PC-3 (cell line): ENCODE data around the gene KCND3. TPM values are rescaled to one million over a fixed set of nuclear protein-coding genes. Genes with fewer than 3 reads are reported as not detected.
A peak's percentile ranks its signal among the peaks of the same experiment; 100 is the strongest.

Source experiments
- ATAC-seq: fragments of 200-7000 bp; cut with Tn5 transposase; 2 replicates; pipeline ENCODE4 v1.9.1; 2020; ENCODE audit warnings: mild to moderate bottlenecking, moderate library complexity
- BruUV-seq: library from RNA; stranded (reverse); fragments of 400-500 nt; replicated peaks from 2 replicates; lab custom pipeline; 2021; lab: Mats Ljungman, UMichigan
- CTCF ChIA-PET: fragments of 300-600 bp; sonication (Branson Sonifier 250); formaldehyde crosslinking; loops from one replicate; lab custom pipeline; 2022; ENCODE audit warnings: antibody characterized with exemption; lab: Charles Lee
- POLR2A ChIA-PET: fragments of 300-600 bp; sonication (Branson Sonifier 250); formaldehyde crosslinking; loops from one replicate; lab custom pipeline; 2022; ENCODE audit warnings: antibody characterized with exemption; ENCODE audit not compliant: unreplicated experiment; lab: Charles Lee
- DNase-seq: peaks from one replicate; pipeline ENCODE4 v3.0.0-alpha.2; 2015
- H2AFZ ChIP-seq: fragments of 300-600 bp; sonication (generic); 2 replicates; pipeline ENCODE4 v1.6.0; 2016; ENCODE audit warnings: antibody characterized with exemption, low read length
- H3F3A ChIP-seq: fragments of 300-600 bp; sonication (generic); one replicate; pipeline ENCODE4 v1.6.0; 2017; ENCODE audit warnings: antibody characterized with exemption, low read length, control low read depth, mild to moderate bottlenecking; ENCODE audit not compliant: unreplicated experiment
- H3K27ac ChIP-seq: fragments of 300-600 bp; sonication (generic); 2 replicates; pipeline ENCODE4 v1.5.1; 2016; ENCODE audit warnings: mild to moderate bottlenecking, low read length
- H3K27me3 ChIP-seq: fragments of 300-600 bp; sonication (generic); 2 replicates; pipeline ENCODE4 v1.6.1; 2016; ENCODE audit warnings: low read length, mixed read lengths
- H3K36me3 ChIP-seq: fragments of 300-600 bp; sonication (generic); 2 replicates; pipeline ENCODE4 v1.6.1; 2016; ENCODE audit warnings: low read depth, mixed run types, low read length, mixed read lengths
- H3K4me1 ChIP-seq: fragments of 300-600 bp; sonication (generic); 2 replicates; pipeline ENCODE4 v1.5.1; 2016; ENCODE audit warnings: low read length; ENCODE audit not compliant: insufficient read depth
- H3K4me2 ChIP-seq: fragments of 300-600 bp; sonication (generic); 2 replicates; pipeline ENCODE4 v1.6.0; 2016; ENCODE audit warnings: low read length
- H3K4me3 ChIP-seq: fragments of 300-600 bp; sonication (generic); 2 replicates; pipeline ENCODE4 v1.5.1; 2016; ENCODE audit warnings: mild to moderate bottlenecking, low read length, mixed read lengths
- H3K79me2 ChIP-seq: fragments of 300-600 bp; sonication (generic); 2 replicates; pipeline ENCODE4 v1.6.1; 2017; ENCODE audit warnings: low read length, mixed read lengths
- H3K9ac ChIP-seq: fragments of 300-600 bp; sonication (generic); 2 replicates; pipeline ENCODE4 v1.6.0; 2016; ENCODE audit warnings: mild to moderate bottlenecking, low read length
- H3K9me2 ChIP-seq: fragments of 300-600 bp; sonication (generic); replicated peaks from 2 replicates; pipeline ENCODE4 v1.6.1; 2016; ENCODE audit warnings: mixed run types, low read length, mixed read lengths
- H3K9me3 ChIP-seq: fragments of 300-600 bp; sonication (generic); 2 replicates; pipeline ENCODE4 v1.6.1; 2016; ENCODE audit warnings: low read length, mixed read lengths
- H4K20me1 ChIP-seq: fragments of 300-600 bp; sonication (generic); 2 replicates; pipeline ENCODE4 v1.6.1; 2016; ENCODE audit warnings: low read length, mixed read lengths
- EZH2 ChIP-seq: fragments of 300-600 bp; sonication (generic); IDR thresholded peaks from one replicate; pipeline ENCODE4 v1.6.1; 2017; ENCODE audit warnings: antibody characterized with exemption, mild to moderate bottlenecking, low read length; ENCODE audit not compliant: unreplicated experiment
- EZH2phosphoT487 ChIP-seq: fragments of 300-600 bp; sonication (generic); IDR thresholded peaks from 2 replicates; pipeline ENCODE4 v1.6.1; 2018; ENCODE audit warnings: mild to moderate bottlenecking, antibody characterized with exemption, low read length, borderline replicate concordance
- intact Hi-C: fragments of 100-400 bp; cut with micrococcal nuclease; formaldehyde crosslinking; loops from 2 replicates; pipeline ENCODE4 v1.9.0; 2023
- total RNA-seq: library from RNA; depleted of rRNA; stranded (reverse); fragments of >200 nt; gene quantifications from 2 replicates; pipeline ENCODE4 v1.2.3, GENCODE V29; 2014
- TF ChIP-seq, protein P1 (sequence below): fragments of 300-600 bp; sonication (generic); conservative IDR thresholded peaks from 2 replicates; pipeline ENCODE4 v1.5.1; 2017; ENCODE audit warnings: antibody characterized with exemption, low read depth, mild to moderate bottlenecking, low read length

The KCND3 gene
- total RNA-seq, 1 experiment from 2014 or later = not detected

DNA sequence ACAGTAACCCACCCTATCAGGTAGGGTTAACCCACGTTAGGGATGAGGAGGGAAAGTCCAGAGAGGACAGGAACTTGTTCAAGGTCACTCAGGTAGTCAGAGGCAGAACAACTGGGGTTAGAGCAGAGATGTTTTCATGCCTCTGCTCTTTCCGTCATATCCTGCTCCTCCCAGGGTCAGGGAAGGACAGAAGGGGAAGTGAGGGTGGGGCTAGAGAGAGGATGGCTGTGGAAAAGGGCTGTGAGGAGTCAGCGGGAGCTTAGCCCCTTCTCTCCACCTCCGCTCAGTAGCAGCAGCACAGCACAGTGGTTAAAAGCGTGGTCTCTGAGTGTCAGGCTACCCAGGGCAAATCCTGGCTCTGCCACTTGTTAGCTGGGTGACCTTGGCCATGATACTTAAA, 197.2 kb downstream of the KCND3 start:
- no peak overlapping the region for H3K4me3 ChIP-seq
- H3K9ac ChIP-seq = no peak overlapping the region
- no peaks in the 10 kb centered on the region for H4K20me1 ChIP-seq
- H3K4me2 ChIP-seq = no peak overlapping the region
- no peak overlapping the region for H3K27ac ChIP-seq
- DNase-seq (no peak), ATAC-seq (no peak)
- no peaks in the 10 kb centered on the region for H3K9me3 ChIP-seq
- BruUV-seq = no TSS peak
- no peak for TF ChIP-seq EZH2phosphoT487
- TF ChIP-seq, protein P1, sequence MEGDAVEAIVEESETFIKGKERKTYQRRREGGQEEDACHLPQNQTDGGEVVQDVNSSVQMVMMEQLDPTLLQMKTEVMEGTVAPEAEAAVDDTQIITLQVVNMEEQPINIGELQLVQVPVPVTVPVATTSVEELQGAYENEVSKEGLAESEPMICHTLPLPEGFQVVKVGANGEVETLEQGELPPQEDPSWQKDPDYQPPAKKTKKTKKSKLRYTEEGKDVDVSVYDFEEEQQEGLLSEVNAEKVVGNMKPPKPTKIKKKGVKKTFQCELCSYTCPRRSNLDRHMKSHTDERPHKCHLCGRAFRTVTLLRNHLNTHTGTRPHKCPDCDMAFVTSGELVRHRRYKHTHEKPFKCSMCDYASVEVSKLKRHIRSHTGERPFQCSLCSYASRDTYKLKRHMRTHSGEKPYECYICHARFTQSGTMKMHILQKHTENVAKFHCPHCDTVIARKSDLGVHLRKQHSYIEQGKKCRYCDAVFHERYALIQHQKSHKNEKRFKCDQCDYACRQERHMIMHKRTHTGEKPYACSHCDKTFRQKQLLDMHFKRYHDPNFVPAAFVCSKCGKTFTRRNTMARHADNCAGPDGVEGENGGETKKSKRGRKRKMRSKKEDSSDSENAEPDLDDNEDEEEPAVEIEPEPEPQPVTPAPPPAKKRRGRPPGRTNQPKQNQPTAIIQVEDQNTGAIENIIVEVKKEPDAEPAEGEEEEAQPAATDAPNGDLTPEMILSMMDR = no peak
- TF ChIP-seq EZH2 = no peak
- ChIA-PET POLR2A (interaction anchor here (0.9 kb wide), 1 partner anchor 375 kb away, joined by 4 read pairs; no protein-coding TSS in a partner anchor), CTCF (no interaction called here)
- H3F3A ChIP-seq = no peaks in the 10 kb centered on the region
- H3K9me2 ChIP-seq = no peaks in the 10 kb centered on the region
- no peak overlapping the region for H2AFZ ChIP-seq
- no peaks in the 10 kb centered on the region for H3K36me3 ChIP-seq
- no peaks in the 10 kb centered on the region for H3K79me2 ChIP-seq
- no peaks in the 10 kb centered on the region for H3K4me1 ChIP-seq
- intact Hi-C loops = no loop called here
- peaks cover 83% of the 10 kb centered on the region for H3K27me3 ChIP-seq

DNA sequence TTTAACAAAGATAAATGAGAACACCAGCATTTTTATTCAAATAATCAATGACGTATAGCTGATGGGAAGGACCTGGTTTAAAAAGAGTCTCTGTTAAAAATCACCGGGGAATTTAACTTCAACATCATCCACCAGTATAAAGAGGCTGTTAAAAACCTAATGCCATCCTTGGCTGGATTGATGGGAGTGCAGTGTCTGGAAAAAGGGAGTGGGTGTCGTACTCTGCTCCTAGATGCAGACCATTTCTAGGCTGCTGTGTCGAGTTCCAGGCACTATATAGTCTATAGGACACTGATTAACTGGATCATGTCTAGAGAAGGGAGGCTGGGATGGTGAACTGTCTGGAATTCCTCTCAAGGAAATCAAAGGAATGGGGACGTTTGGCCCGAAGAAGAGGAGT, 197.7 kb downstream of the KCND3 start:
- no peaks in the 10 kb centered on the region for H3K4me1 ChIP-seq
- ATAC-seq = no peak
- no peaks in the 10 kb centered on the region for H3K79me2 ChIP-seq
- intact Hi-C loops = no loop called here
- no peak for TF ChIP-seq EZH2phosphoT487
- no peaks in the 10 kb centered on the region for H3K36me3 ChIP-seq
- no peaks in the 10 kb centered on the region for H4K20me1 ChIP-seq
- no peak overlapping the region for H3K4me2 ChIP-seq
- H3K9me2 ChIP-seq = no peaks in the 10 kb centered on the region
- H3K4me3 ChIP-seq = no peak overlapping the region
- CTCF ChIA-PET = no interaction called here
- no TSS peak for BruUV-seq
- no peaks in the 10 kb centered on the region for H3K9me3 ChIP-seq
- POLR2A ChIA-PET = no interaction called here
- no peak overlapping the region for H2AFZ ChIP-seq
- H3K27ac ChIP-seq = no peak overlapping the region
- DNase-seq = no peak
- H3K9ac ChIP-seq = no peak overlapping the region
- no peaks in the 10 kb centered on the region for H3F3A ChIP-seq
- peaks cover 86% of the 10 kb centered on the region for H3K27me3 ChIP-seq

DNA sequence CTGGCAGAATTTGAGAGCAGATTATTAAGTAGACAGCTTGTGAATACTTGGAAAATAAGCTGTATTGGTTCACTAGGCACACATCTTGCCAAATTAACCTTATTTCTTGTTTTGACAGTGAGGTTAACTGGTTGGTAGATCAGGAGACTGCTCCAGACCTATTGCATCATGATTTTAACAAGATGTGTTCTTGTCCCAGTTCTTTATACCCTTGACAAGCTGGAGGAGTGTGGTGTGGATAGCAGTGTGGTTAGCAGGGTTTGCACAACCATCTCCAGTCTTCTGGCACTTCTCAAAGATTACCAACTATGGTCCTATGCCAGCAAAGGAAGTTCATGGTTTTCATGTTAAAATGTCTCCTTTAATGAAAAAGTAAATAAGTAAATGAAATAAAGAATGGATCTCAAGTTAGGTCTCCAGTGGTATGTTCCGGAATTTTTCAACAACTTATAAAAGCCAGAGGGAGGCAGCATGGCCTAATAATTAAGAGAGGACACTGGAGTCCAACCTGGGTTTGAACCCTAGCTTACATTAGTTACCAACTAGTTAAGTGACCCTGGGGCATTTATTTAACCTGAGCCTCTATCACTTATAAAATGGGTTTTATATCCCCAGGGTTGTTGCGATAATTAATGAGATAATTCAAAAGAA, 199.7 kb downstream of the KCND3 start:
- CTCF ChIA-PET = interaction anchor here (0.6 kb wide), 1 partner anchor 77 kb away, joined by 5 read pairs; no protein-coding TSS in a partner anchor
- intact Hi-C loops = no loop called here
- ATAC-seq = no peak

More for the DNA sequence above, 199.7 kb downstream of the KCND3 start:
- Histone ChIP-seq H3K9me3 (no peaks in the 10 kb centered on the region), H3K27ac (no peak overlapping the region), H3K4me1 (no peaks in the 10 kb centered on the region), H3K79me2 (no peaks in the 10 kb centered on the region), H3K9me2 (no peaks in the 10 kb centered on the region), H4K20me1 (no peaks in the 10 kb centered on the region), H3K9ac (no peak overlapping the region), H3F3A (no peaks in the 10 kb centered on the region), H3K36me3 (no peaks in the 10 kb centered on the region), H3K27me3 (peaks cover 87% of the 10 kb centered on the region), H3K4me3 (no peak overlapping the region), H2AFZ (no peak overlapping the region), H3K4me2 (no peak overlapping the region)
- DNase-seq = no peak
- BruUV-seq = no TSS peak
- POLR2A ChIA-PET = no interaction called here
- TF ChIP-seq EZH2phosphoT487 (no peak), EZH2 (no peak)
- TF ChIP-seq, protein P1 = peak; percentile 31; the same call in 1 of the 2 replicates
